Smooth muscle cell (in vitro differentiated cells): ENCODE measurements around the gene ZNF746. TPM values are rescaled to one million over a fixed set of nuclear protein-coding genes. Genes with fewer than 3 reads are reported as not detected.
A peak's percentile ranks its signal among the peaks of the same experiment; 100 is the strongest.

Experiments
- DNase-seq: peaks from one replicate; lab custom pipeline; 2025; ENCODE audit not compliant: unreplicated experiment; lab: John Stamatoyannopoulos, UW
- H2AFZ ChIP-seq: fragments of 200-600 bp; sonication (generic); 2 replicates; pipeline ENCODE4 v1.6.0; 2016; ENCODE audit warnings: antibody characterized with exemption, low read depth, mild to moderate bottlenecking
- H3F3A ChIP-seq: fragments of 200-600 bp; sonication (generic); 2 replicates; pipeline ENCODE4 v1.6.0; 2017; ENCODE audit warnings: antibody characterized with exemption, low read depth
- H3K27ac ChIP-seq: fragments of 200-600 bp; sonication (generic); 2 replicates; pipeline ENCODE4 v1.5.1; 2016; ENCODE audit warnings: low read depth, mild to moderate bottlenecking
- H3K27me3 ChIP-seq: fragments of 200-600 bp; sonication (generic); 2 replicates; pipeline ENCODE4 v1.6.1; 2016; ENCODE audit warnings: low read depth, mild to moderate bottlenecking
- H3K36me3 ChIP-seq: fragments of 200-600 bp; sonication (generic); 2 replicates; pipeline ENCODE4 v1.5.1; 2016; ENCODE audit warnings: low read depth
- H3K4me1 ChIP-seq: fragments of 200-600 bp; sonication (generic); 2 replicates; pipeline ENCODE4 v1.5.1; 2016; ENCODE audit warnings: low read depth
- H3K4me2 ChIP-seq: fragments of 200-600 bp; sonication (generic); 2 replicates; pipeline ENCODE4 v1.6.0; 2016; ENCODE audit warnings: mild to moderate bottlenecking
- H3K4me3 ChIP-seq: fragments of 200-600 bp; sonication (generic); 2 replicates; pipeline ENCODE4 v1.5.1; 2016; ENCODE audit warnings: mild to moderate bottlenecking
- H3K79me2 ChIP-seq: fragments of 200-600 bp; sonication (generic); 2 replicates; pipeline ENCODE4 v1.6.0; 2016; ENCODE audit warnings: low read depth, mild to moderate bottlenecking
- H3K9ac ChIP-seq: fragments of 200-600 bp; sonication (generic); 2 replicates; pipeline ENCODE4 v1.6.0; 2016; ENCODE audit warnings: low read depth
- H3K9me3 ChIP-seq: fragments of 200-600 bp; sonication (generic); replicated peaks from 2 replicates; pipeline ENCODE4 v1.5.1; 2016; ENCODE audit warnings: low read depth
- H4K20me1 ChIP-seq: fragments of 200-600 bp; sonication (generic); 2 replicates; pipeline ENCODE4 v1.6.0; 2016; ENCODE audit warnings: low read depth
- CTCF ChIP-seq: fragments of 200-600 bp; sonication (generic); IDR thresholded peaks from 2 replicates; pipeline ENCODE4 v1.5.1; 2017; ENCODE audit warnings: borderline replicate concordance, mild to moderate bottlenecking, antibody characterized with exemption; ENCODE audit not compliant: insufficient read depth, poor library complexity, severe bottlenecking
- WGBS: methylation state at CpG from one replicate; pipeline ENCODE4 v1.1.7; 2016; ENCODE audit warnings: low lambda C conversion rate; 5-methylcytosine and 5-hydroxymethylcytosine counted together
- polyA plus RNA-seq: library from polyadenylated mRNA; unstranded; fragments of >200 nt; fragmentation: Nextera tagmentation; extraction: Ambion mirVana; gene quantifications from 2 replicates; pipeline ENCODE4 v1.2.1, GENCODE V29; 2016
- total RNA-seq: library from RNA; depleted of rRNA; stranded (reverse); fragments of >200 nt; gene quantifications from 2 replicates; pipeline ENCODE4 v1.2.3, GENCODE V29; 2014

The ZNF746 gene
- total and polyA plus RNA-seq, 2 experiments from 2014 or later = 14.2 to 17.2 TPM

GRCh38 chr7:149427893-149428292, 69.7 kb downstream of the ZNF746 start:
- Histone ChIP-seq H3K27ac (no peak overlapping the region), H3F3A (peaks cover 7% of the 10 kb centered on the region), H3K27me3 (no peaks in the 10 kb centered on the region), H3K4me1 (peaks cover 5% of the 10 kb centered on the region), H3K79me2 (no peaks in the 10 kb centered on the region), H3K9ac (no peak overlapping the region), H3K4me3 (no peak overlapping the region), H3K36me3 (no peaks in the 10 kb centered on the region), H3K9me3 (no peaks in the 10 kb centered on the region), H4K20me1 (peaks cover 5% of the 10 kb centered on the region), H2AFZ (no peak overlapping the region), H3K4me2 (no peak overlapping the region)
- WGBS = 94% methylated on average over 2 of the region's 2 CpGs
- DNase-seq = no peak
- TF ChIP-seq CTCF = no peak

GRCh38 chr7:149427096-149427680, 70.4 kb downstream of the ZNF746 start:
- Histone ChIP-seq H3K4me3 (no peak overlapping the region), H3F3A (peaks cover 7% of the 10 kb centered on the region), H4K20me1 (peaks cover 5% of the 10 kb centered on the region), H3K9ac (no peak overlapping the region), H3K4me2 (no peak overlapping the region), H3K79me2 (no peaks in the 10 kb centered on the region), H3K4me1 (peaks cover 5% of the 10 kb centered on the region), H3K27me3 (no peaks in the 10 kb centered on the region), H3K9me3 (no peaks in the 10 kb centered on the region), H3K36me3 (no peaks in the 10 kb centered on the region), H2AFZ (no peak overlapping the region), H3K27ac (peak overlapping the region; percentile 14)
- 46% methylated on average over 4 of the region's 4 CpGs for whole genome bisulfite sequencing
- DNase-seq = no peak
- TF ChIP-seq CTCF = no peak

- no peaks in the 10 kb centered on the region for H3K79me2 ChIP-seq
- peaks cover 7% of the 10 kb centered on the region for H3F3A ChIP-seq
- H3K9ac ChIP-seq = no peak overlapping the region
- H4K20me1 ChIP-seq = peaks cover 5% of the 10 kb centered on the region
- H3K4me1 ChIP-seq = peaks cover 5% of the 10 kb centered on the region
- no peak overlapping the region for H3K27ac ChIP-seq
- DNase-seq = no peak
- no peaks in the 10 kb centered on the region for H3K36me3 ChIP-seq
- no peak overlapping the region for H3K4me3 ChIP-seq
- no peak overlapping the region for H2AFZ ChIP-seq
- no peak for TF ChIP-seq CTCF
- no peaks in the 10 kb centered on the region for H3K27me3 ChIP-seq
- H3K9me3 ChIP-seq = no peaks in the 10 kb centered on the region
- peak overlapping the region; percentile 96 for H3K4me2 ChIP-seq
- 93% methylated on average over 24 of the region's 24 CpGs for WGBS
These were observed 74.0 kb downstream of the ZNF746 start for GRCh38 chr7:149423449-149424110.

GRCh38 chr7:149422914-149423301, 74.7 kb downstream of the ZNF746 start:
- H3K4me2 ChIP-seq = peak overlapping the region; percentile 96
- H2AFZ ChIP-seq = peak overlapping the region; percentile 94
- DNase-seq = no peak
- H3K27me3 ChIP-seq = no peaks in the 10 kb centered on the region
- peaks cover 5% of the 10 kb centered on the region for H3F3A ChIP-seq
- H3K9me3 ChIP-seq = no peaks in the 10 kb centered on the region
- WGBS = 59% methylated on average over 34 of the region's 35 CpGs
- peaks cover 5% of the 10 kb centered on the region for H3K4me1 ChIP-seq
- no peak for TF ChIP-seq CTCF
- peak overlapping the region; percentile 17 for H3K9ac ChIP-seq
- no peaks in the 10 kb centered on the region for H3K36me3 ChIP-seq
- no peak overlapping the region for H3K27ac ChIP-seq
- peaks cover 5% of the 10 kb centered on the region for H4K20me1 ChIP-seq
- peak overlapping the region; percentile 59 for H3K4me3 ChIP-seq
- no peaks in the 10 kb centered on the region for H3K79me2 ChIP-seq
